Measurements from ENCODE around the gene CSF2.
A peak's percentile ranks its signal among the peaks of the same experiment; 100 is the strongest.

CSF2 gene
- 0.17 to 0.52 (median 0.19) reads per million in 3 donors for total RNA-seq

DNA sequence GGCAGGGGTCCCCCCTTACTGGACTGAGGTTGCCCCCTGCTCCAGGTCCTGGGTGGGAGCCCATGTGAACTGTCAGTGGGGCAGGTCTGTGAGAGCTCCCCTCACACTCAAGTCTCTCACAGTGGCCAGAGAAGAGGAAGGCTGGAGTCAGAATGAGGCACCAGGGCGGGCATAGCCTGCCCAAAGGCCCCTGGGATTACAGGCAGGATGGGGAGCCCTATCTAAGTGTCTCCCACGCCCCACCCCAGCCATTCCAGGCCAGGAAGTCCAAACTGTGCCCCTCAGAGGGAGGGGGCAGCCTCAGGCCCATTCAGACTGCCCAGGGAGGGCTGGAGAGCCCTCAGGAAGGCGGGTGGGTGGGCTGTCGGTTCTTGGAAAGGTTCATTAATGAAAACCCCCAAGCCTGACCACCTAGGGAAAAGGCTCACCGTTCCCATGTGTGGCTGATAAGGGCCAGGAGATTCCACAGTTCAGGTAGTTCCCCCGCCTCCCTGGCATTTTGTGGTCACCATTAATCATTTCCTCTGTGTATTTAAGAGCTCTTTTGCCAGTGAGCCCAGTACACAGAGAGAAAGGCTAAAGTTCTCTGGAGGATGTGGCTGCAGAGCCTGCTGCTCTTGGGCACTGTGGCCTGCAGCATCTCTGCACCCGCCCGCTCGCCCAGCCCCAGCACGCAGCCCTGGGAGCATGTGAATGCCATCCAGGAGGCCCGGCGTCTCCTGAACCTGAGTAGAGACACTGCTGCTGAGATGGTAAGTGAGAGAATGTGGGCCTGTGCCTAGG lies at the start of gene CSF2:
Gene CSF2, plus strand, starts transcription at position 559 of the 783 bp plus-strand sequence. Its CDS starts 35 bp downstream, at position 594.
- Histone ChIP-seq H3K9me3 (ENCODE audit: control insufficient read depth, low read length) (no peaks in the 10 kb centered on the region), H3K36me3 (ENCODE audit: control insufficient read depth, insufficient read depth, low read length) (no peaks in the 10 kb centered on the region), H3K27ac (ENCODE audit: insufficient read depth, low read length, poor library complexity, severe bottlenecking) (no peak within 1 kb of the TSS), H3K4me3 (ENCODE audit: insufficient read depth, low read depth, low read length, poor library complexity, severe bottlenecking) (no peak within 1 kb of the TSS), H3K4me1 (ENCODE audit: control insufficient read depth, insufficient read depth, low read length, poor library complexity, severe bottlenecking) (peaks cover 24% of the 10 kb centered on the region), H3K27me3 (replicated peaks; ENCODE audit: control insufficient read depth, insufficient read depth, low read length, poor library complexity, severe bottlenecking) (no peaks in the 10 kb centered on the region)
- no peak for DNase-seq

DNA sequence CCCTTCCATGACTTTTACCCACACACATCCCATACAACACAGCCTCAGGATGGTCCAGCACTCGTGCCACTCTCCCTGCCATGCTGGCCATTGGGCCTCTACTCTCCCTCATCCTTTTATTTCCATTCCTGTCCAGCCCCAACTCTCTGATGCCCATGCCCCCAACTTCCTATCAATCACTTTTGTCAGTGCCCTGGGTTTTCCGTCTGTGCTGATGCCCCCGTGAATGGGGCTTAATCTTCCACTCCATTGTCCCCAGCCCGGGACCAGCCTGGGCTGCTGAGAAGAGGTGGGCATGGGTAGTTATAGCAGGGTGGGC lies 49.5 kb upstream of the CSF2 start:
- Histone ChIP-seq H3K9me3 (ENCODE audit: control insufficient read depth, low read length) (no peaks in the 10 kb centered on the region), H3K27ac (ENCODE audit: insufficient read depth, low read length, poor library complexity, severe bottlenecking) (no peak overlapping the region), H3K4me1 (ENCODE audit: control insufficient read depth, insufficient read depth, low read length, poor library complexity, severe bottlenecking) (peaks cover 30% of the 10 kb centered on the region), H3K4me3 (ENCODE audit: insufficient read depth, low read depth, low read length, poor library complexity, severe bottlenecking) (no peak overlapping the region), H3K27me3 (replicated peaks; ENCODE audit: control insufficient read depth, insufficient read depth, low read length, poor library complexity, severe bottlenecking) (no peaks in the 10 kb centered on the region), H3K36me3 (ENCODE audit: control insufficient read depth, insufficient read depth, low read length) (no peaks in the 10 kb centered on the region)
- DNase-seq: no peak

GRCh38 chr5:132024789-132025402 lies 48.7 kb upstream of the CSF2 start:
- Histone ChIP-seq H3K27ac (ENCODE audit: insufficient read depth, low read length, poor library complexity, severe bottlenecking) (no peak overlapping the region), H3K27me3 (replicated peaks; ENCODE audit: control insufficient read depth, insufficient read depth, low read length, poor library complexity, severe bottlenecking) (no peaks in the 10 kb centered on the region), H3K9me3 (ENCODE audit: control insufficient read depth, low read length) (no peaks in the 10 kb centered on the region), H3K4me1 (ENCODE audit: control insufficient read depth, insufficient read depth, low read length, poor library complexity, severe bottlenecking) (peaks cover 22% of the 10 kb centered on the region), H3K4me3 (ENCODE audit: insufficient read depth, low read depth, low read length, poor library complexity, severe bottlenecking) (no peak overlapping the region), H3K36me3 (ENCODE audit: control insufficient read depth, insufficient read depth, low read length) (no peaks in the 10 kb centered on the region)
- DNase-seq: no peak

DNA sequence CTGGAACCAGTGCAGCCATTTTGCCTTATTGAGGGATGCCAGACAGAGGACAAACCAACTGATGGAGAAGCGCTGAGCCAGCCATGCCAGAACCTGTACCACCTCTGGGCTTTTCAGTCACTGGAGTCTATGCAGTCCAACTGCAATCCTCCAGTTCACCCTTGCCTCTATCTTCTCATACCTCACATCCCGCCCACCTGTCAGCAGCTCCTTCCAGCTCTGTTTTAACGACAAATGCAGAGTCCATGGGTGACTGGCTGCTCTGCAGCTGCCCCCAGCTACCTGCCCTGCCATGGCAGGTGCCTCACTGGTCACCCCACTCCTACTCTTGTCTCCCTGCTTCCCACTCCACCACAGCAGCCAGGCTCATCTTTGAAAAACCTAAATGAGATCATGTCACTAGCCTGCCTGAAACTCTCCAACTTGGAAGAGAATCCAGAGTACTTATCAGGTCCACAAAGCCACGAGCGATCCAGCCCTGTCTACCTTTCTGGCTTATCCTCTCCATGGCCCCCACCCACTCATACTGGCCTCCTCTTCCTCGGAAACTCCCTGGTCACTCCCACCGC lies 48.1 kb upstream of the CSF2 start:
- DNase-seq: no peak
- H3K4me3 ChIP-seq (ENCODE audit: insufficient read depth, low read depth, low read length, poor library complexity, severe bottlenecking): no peak overlapping the region
- H3K4me1 ChIP-seq (ENCODE audit: control insufficient read depth, insufficient read depth, low read length, poor library complexity, severe bottlenecking): peaks cover 18% of the 10 kb centered on the region
- no peaks in the 10 kb centered on the region for H3K27me3 ChIP-seq (replicated peaks; ENCODE audit: control insufficient read depth, insufficient read depth, low read length, poor library complexity, severe bottlenecking)
- H3K36me3 ChIP-seq (ENCODE audit: control insufficient read depth, insufficient read depth, low read length): no peaks in the 10 kb centered on the region
- H3K9me3 ChIP-seq (ENCODE audit: control insufficient read depth, low read length): no peaks in the 10 kb centered on the region
- no peak overlapping the region for H3K27ac ChIP-seq (ENCODE audit: insufficient read depth, low read length, poor library complexity, severe bottlenecking)

DNA sequence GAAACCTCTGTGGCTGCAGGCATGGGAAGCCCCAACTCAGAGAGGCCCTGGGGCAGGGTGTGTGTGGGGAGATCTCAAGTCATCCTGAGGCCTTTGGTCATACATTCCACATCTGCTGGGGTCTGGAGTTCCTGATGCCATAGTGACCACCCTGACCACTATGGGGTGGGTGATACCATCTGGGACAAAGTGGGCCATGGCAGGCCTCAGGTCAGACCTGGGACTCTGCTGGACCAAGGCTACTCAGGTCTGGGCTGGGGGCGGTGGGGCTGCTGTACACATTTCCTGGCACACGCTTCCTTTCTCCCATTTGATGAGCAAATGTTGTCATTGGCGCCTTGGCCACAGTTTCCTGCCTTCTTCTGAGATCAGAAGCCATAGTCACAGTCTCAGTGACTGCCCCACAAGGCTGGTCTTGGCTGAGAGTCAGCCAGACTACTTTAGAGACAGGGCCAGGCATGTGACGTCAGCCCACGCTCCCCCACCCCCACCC lies 47.0 kb upstream of the CSF2 start:
- H3K27me3 ChIP-seq (replicated peaks; ENCODE audit: control insufficient read depth, insufficient read depth, low read length, poor library complexity, severe bottlenecking): no peaks in the 10 kb centered on the region
- peak; percentile 30 to 47 (median 41) for DNase-seq
- H3K36me3 ChIP-seq (ENCODE audit: control insufficient read depth, insufficient read depth, low read length): no peaks in the 10 kb centered on the region
- peaks cover 13% of the 10 kb centered on the region for H3K4me1 ChIP-seq (ENCODE audit: control insufficient read depth, insufficient read depth, low read length, poor library complexity, severe bottlenecking)
- H3K27ac ChIP-seq (ENCODE audit: insufficient read depth, low read length, poor library complexity, severe bottlenecking): no peak overlapping the region
- H3K4me3 ChIP-seq (ENCODE audit: insufficient read depth, low read depth, low read length, poor library complexity, severe bottlenecking): no peak overlapping the region
- no peaks in the 10 kb centered on the region for H3K9me3 ChIP-seq (ENCODE audit: control insufficient read depth, low read length)

DNA sequence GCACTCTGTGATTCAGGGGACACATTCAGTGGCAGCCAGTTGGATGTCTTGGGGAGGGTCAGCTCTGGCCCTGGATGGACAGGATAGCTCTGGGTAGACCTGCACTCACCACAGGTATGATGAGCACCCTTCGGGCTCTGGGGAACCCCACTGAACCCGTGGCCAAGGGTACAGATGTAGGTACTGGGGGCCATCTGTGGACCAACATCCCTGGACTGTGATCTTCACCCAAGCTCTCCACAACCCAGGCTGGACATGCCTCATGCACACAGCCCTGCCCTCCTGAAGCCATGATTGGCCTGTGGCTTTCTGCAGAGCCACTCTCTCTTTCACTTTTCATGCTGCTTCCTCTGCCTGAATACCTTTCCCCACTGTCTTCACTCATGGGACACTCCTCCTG lies 46.6 kb upstream of the CSF2 start:
- DNase-seq: no peak
- H3K27ac ChIP-seq (ENCODE audit: insufficient read depth, low read length, poor library complexity, severe bottlenecking): no peak overlapping the region

GRCh38 chr5:132029609-132030330 lies 43.8 kb upstream of the CSF2 start:
- Histone ChIP-seq H3K27ac (ENCODE audit: insufficient read depth, low read length, poor library complexity, severe bottlenecking) (no peak overlapping the region), H3K27me3 (replicated peaks; ENCODE audit: control insufficient read depth, insufficient read depth, low read length, poor library complexity, severe bottlenecking) (no peaks in the 10 kb centered on the region), H3K9me3 (ENCODE audit: control insufficient read depth, low read length) (no peaks in the 10 kb centered on the region), H3K4me1 (ENCODE audit: control insufficient read depth, insufficient read depth, low read length, poor library complexity, severe bottlenecking) (peaks cover 13% of the 10 kb centered on the region), H3K36me3 (ENCODE audit: control insufficient read depth, insufficient read depth, low read length) (no peaks in the 10 kb centered on the region), H3K4me3 (ENCODE audit: insufficient read depth, low read depth, low read length, poor library complexity, severe bottlenecking) (no peak overlapping the region)
- DNase-seq: no peak

More for the DNA sequence above, 46.6 kb upstream of the CSF2 start:
- Histone ChIP-seq H3K9me3 (ENCODE audit: control insufficient read depth, low read length) (no peaks in the 10 kb centered on the region), H3K4me3 (ENCODE audit: insufficient read depth, low read depth, low read length, poor library complexity, severe bottlenecking) (no peak overlapping the region), H3K27me3 (replicated peaks; ENCODE audit: control insufficient read depth, insufficient read depth, low read length, poor library complexity, severe bottlenecking) (no peaks in the 10 kb centered on the region), H3K4me1 (ENCODE audit: control insufficient read depth, insufficient read depth, low read length, poor library complexity, severe bottlenecking) (peaks cover 13% of the 10 kb centered on the region), H3K36me3 (ENCODE audit: control insufficient read depth, insufficient read depth, low read length) (no peaks in the 10 kb centered on the region)

GRCh38 chr5:132030610-132031009 lies 43.0 kb upstream of the CSF2 start:
- Histone ChIP-seq H3K36me3 (ENCODE audit: control insufficient read depth, insufficient read depth, low read length) (no peaks in the 10 kb centered on the region), H3K4me1 (ENCODE audit: control insufficient read depth, insufficient read depth, low read length, poor library complexity, severe bottlenecking) (peaks cover 13% of the 10 kb centered on the region), H3K4me3 (ENCODE audit: insufficient read depth, low read depth, low read length, poor library complexity, severe bottlenecking) (no peak overlapping the region), H3K27ac (ENCODE audit: insufficient read depth, low read length, poor library complexity, severe bottlenecking) (no peak overlapping the region), H3K27me3 (replicated peaks; ENCODE audit: control insufficient read depth, insufficient read depth, low read length, poor library complexity, severe bottlenecking) (no peaks in the 10 kb centered on the region), H3K9me3 (ENCODE audit: control insufficient read depth, low read length) (no peaks in the 10 kb centered on the region)
- DNase-seq: no peak

DNA sequence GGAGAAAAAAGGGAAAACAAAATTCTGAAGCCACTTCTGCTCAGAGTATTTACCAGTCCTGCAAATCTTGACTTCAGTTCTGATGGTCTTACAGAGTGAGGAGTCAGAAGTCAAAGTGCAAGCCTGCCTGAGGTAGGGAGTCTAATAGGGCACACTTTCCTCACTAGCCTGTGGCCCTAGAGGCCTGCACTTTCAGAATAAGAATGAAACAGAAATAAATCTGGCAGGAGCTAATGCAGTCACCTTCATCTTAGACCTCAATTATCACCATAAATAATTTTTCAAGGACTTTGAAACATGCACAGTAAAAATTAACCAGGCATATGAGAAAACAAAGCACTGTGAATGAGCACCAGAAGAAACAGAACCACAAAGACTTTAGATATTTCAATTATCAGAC lies 41.4 kb upstream of the CSF2 start:
- Histone ChIP-seq H3K4me3 (ENCODE audit: insufficient read depth, low read depth, low read length, poor library complexity, severe bottlenecking) (no peak overlapping the region), H3K27me3 (replicated peaks; ENCODE audit: control insufficient read depth, insufficient read depth, low read length, poor library complexity, severe bottlenecking) (no peaks in the 10 kb centered on the region)
- no peak for DNase-seq

More for the DNA sequence above, 41.4 kb upstream of the CSF2 start:
- H3K27ac ChIP-seq (ENCODE audit: insufficient read depth, low read length, poor library complexity, severe bottlenecking): no peak overlapping the region
- H3K4me1 ChIP-seq (ENCODE audit: control insufficient read depth, insufficient read depth, low read length, poor library complexity, severe bottlenecking): peaks cover 2% of the 10 kb centered on the region
- no peaks in the 10 kb centered on the region for H3K36me3 ChIP-seq (ENCODE audit: control insufficient read depth, insufficient read depth, low read length)
- no peaks in the 10 kb centered on the region for H3K9me3 ChIP-seq (ENCODE audit: control insufficient read depth, low read length)

Measured in effector memory CD4-positive, alpha-beta T cell (primary cell).